ENCODE measurements around the gene CRAT.

The CRAT gene

DNA sequence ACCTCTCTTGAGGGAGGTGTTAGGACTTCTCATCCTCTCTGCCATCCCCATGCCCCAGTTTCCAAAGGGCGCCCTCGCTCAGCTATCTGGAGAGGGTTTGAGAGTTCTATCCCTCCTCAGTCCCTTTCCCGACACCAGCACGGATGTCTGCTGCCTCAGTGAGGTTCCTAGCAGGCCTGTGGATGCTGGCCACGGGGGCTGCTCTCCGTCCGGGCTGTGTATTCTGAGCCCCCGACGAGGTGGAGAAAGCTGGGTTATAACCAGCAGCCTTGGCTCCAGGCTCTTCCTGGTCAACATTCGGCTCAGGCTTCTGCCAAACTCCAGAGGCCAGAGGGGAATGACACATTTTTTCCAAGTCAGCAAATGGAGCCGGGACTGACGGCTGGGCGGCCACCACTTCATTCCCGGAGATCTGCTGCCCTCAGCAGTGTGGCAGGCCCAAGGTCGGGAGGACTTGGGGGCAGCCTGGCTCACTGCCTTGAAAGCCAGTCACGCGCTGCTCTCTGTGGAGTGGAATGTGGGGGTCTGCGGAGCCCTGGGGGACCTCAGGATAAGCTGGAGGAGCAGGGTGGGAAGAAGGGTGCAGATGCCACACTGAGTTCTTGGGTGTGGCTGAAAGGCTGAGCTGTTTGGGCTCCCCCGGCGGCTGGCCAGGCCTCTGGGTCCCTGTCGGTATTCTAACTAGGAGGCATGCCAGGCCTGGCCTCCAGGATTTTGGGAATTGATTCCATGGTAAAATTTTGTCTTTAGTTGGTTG is 28.1 kb upstream of the CRAT start:
- DNase-seq (ENCODE audit: low read depth), result no peak
- H3K4me3 ChIP-seq (ENCODE audit: low read depth, low read length), result no peak overlapping the region
- TF ChIP-seq, protein P1, sequence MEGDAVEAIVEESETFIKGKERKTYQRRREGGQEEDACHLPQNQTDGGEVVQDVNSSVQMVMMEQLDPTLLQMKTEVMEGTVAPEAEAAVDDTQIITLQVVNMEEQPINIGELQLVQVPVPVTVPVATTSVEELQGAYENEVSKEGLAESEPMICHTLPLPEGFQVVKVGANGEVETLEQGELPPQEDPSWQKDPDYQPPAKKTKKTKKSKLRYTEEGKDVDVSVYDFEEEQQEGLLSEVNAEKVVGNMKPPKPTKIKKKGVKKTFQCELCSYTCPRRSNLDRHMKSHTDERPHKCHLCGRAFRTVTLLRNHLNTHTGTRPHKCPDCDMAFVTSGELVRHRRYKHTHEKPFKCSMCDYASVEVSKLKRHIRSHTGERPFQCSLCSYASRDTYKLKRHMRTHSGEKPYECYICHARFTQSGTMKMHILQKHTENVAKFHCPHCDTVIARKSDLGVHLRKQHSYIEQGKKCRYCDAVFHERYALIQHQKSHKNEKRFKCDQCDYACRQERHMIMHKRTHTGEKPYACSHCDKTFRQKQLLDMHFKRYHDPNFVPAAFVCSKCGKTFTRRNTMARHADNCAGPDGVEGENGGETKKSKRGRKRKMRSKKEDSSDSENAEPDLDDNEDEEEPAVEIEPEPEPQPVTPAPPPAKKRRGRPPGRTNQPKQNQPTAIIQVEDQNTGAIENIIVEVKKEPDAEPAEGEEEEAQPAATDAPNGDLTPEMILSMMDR (IDR thresholded peaks at IDR 0.05; ENCODE audit: insufficient read depth, low read depth, low read length, missing control alignments), result no peak

DNA sequence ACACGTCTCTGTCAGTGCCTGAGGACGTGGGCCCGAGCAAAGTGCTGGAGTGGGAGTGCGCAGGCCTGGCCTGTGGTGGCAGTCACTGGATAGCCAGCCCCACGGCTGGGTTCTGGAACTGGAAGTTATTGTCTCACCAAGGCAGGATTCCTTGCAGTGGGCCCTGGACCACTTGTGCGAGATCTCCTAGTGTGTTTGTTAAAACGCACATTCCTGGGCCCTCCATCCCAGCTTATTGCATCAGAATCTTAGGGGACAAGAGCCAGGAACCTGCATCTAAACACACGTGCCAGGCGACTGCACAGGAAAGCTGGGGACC is 27.5 kb upstream of the CRAT start:
- no peak for DNase-seq (ENCODE audit: low read depth)
- TF ChIP-seq, protein P1 (IDR thresholded peaks at IDR 0.05; ENCODE audit: insufficient read depth, low read depth, low read length, missing control alignments), result no peak
- H3K4me3 ChIP-seq (ENCODE audit: low read depth, low read length), result no peak overlapping the region

- no peak for DNase-seq (ENCODE audit: low read depth)
- no peak overlapping the region for H3K4me3 ChIP-seq (ENCODE audit: low read depth, low read length)
- TF ChIP-seq, protein P1 (IDR thresholded peaks at IDR 0.05; ENCODE audit: insufficient read depth, low read depth, low read length, missing control alignments), result no peak
Observed at GRCh38 chr9:129137292-129138143, 26.9 kb upstream of the CRAT start.

DNA sequence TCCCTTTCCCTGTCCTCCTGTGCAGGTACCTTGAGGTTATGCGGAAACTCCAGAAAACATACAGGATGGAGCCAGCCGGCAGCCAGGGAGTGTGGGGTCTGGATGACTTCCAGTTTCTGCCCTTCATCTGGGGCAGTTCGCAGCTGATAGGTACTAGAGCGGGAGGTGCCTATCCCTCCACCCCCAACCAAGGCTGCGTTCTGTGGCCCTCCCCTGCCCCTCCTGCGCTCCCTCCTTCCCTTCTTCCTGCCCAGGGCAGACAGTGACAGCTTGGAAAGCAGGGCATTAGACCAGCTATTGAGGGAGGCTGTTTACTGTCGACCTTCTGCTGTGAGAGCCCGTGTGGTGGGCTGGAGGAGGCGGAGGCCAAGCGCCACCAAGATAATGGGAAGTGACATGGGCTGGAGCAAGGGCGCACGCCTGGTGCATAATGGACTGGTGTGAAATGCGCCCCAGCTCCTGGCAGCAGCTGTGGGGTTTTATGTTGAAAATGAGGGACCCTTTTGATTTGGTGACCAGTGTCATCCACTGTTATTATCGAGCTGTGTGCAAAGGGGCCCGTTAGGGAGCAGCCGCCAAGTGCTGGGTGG is 25.9 kb upstream of the CRAT start:
- DNase-seq (ENCODE audit: low read depth), result no peak
- TF ChIP-seq, protein P1 (IDR thresholded peaks at IDR 0.05; ENCODE audit: insufficient read depth, low read depth, low read length, missing control alignments), result no peak

DNA sequence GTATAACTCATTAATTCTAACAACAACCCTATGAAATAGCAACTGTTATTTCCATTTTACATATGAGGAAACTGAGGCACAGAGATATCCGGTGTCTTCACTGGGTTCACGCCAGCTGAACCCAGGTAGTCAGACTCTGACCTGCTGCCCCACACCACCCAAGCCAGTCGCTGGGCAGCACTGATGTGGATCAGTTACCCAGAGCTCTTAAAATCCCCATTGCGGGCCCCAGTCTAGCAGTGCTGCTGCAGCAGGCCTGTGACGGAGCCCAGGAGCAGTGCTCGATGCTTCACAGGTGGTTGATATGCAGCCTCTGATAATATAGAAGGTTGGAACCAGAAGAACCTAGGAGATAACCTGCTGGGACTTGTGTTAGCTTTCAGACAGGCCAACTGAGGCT is 24.9 kb upstream of the CRAT start:
- TF ChIP-seq, protein P1 (IDR thresholded peaks at IDR 0.05; ENCODE audit: insufficient read depth, low read depth, low read length, missing control alignments), result no peak
- H3K4me3 ChIP-seq (ENCODE audit: low read depth, low read length), result no peak overlapping the region
- no peak for DNase-seq (ENCODE audit: low read depth)

More for the DNA sequence above, 25.9 kb upstream of the CRAT start:
- no peak overlapping the region for H3K4me3 ChIP-seq (ENCODE audit: low read depth, low read length)

DNA sequence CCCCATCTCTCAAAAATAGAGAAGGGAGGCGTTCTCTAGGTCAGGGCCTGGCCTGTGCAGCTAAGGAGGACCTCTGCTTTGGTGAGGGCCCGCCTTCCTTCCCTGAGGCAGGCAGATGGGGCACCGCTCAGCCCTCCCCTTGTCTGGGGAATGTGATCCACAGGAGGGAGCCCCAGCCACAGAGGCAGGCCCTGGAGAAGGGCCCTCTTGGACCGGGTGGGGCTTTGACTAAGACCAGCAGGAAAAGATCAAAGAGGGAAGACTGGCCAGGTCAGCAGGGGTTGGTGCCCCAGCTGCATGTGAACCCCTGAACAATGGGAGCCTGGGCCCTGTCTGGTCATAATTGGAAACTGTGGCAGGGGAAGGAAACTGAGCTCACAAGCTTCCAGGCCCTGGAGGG is 22.5 kb upstream of the CRAT start:
- H3K4me3 ChIP-seq (ENCODE audit: low read depth, low read length), result no peak overlapping the region
- DNase-seq (ENCODE audit: low read depth), result no peak
- TF ChIP-seq, protein P1 (IDR thresholded peaks at IDR 0.05; ENCODE audit: insufficient read depth, low read depth, low read length, missing control alignments), result no peak

Data from GM12865 (cell line).